Liver (tissue), 3 donors: Measurements from ENCODE around the gene PHTF2.

Experiments
- EGR1 ChIP-seq, 2 donors: IDR thresholded peaks; 2 replicates each; pipeline ENCODE4 v1.6.1; 2016 to 2018; ENCODE audit warnings: antibody characterized with exemption in 2 of 2, low read depth in 2 of 2
- SP1 ChIP-seq: IDR thresholded peaks from 2 replicates; pipeline ENCODE4 v1.6.1; 2018; ENCODE audit warnings: antibody characterized with exemption, mild to moderate bottlenecking
- YY1 ChIP-seq: IDR thresholded peaks from 2 replicates; pipeline ENCODE4 v1.6.1; 2016; ENCODE audit warnings: antibody characterized with exemption, mild to moderate bottlenecking
- TF ChIP-seq, protein P1 (sequence below): fragments of 150-350 bp; IDR thresholded peaks from 2 replicates; pipeline ENCODE4 v1.5.1; 2017; ENCODE audit warnings: improper control_type of control experiment, low read depth, low read length; ENCODE audit not compliant: missing input control
- TF ChIP-seq, protein P2 (sequence below): IDR thresholded peaks from 2 replicates; pipeline ENCODE4 v1.6.1; 2016; ENCODE audit warnings: antibody characterized with exemption
- TF ChIP-seq, protein P3 (sequence below): IDR thresholded peaks from 2 replicates; pipeline ENCODE4 v1.6.1; 2016; ENCODE audit warnings: antibody characterized with exemption, mild to moderate bottlenecking
- donor health status: healthy.
- donor health status: healthy.

DNA sequence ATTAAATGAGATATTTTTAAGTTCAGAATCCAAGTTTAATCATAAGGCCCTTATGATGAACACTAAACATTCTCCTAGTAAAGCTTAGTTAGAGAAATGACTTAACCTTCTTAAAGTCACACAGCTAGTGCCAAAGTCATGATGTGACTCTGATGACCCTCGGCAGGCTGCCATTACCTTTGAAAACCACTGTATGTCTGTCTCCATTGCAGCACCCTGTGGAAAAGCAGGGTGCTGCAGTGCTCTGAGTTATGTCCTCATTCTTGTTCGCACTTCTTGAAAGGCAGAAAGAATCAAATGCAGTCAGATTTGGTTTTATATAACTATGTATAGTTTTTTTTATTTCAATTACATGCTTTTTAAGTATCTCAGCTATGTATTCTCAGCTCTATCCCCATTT lies 105.0 kb downstream of the PHTF2 start:
- TF ChIP-seq EGR1 (IDR thresholded peaks at IDR 0.05; ENCODE audit: low read depth in 2 of 2), result no peak
- TF ChIP-seq, protein P1, sequence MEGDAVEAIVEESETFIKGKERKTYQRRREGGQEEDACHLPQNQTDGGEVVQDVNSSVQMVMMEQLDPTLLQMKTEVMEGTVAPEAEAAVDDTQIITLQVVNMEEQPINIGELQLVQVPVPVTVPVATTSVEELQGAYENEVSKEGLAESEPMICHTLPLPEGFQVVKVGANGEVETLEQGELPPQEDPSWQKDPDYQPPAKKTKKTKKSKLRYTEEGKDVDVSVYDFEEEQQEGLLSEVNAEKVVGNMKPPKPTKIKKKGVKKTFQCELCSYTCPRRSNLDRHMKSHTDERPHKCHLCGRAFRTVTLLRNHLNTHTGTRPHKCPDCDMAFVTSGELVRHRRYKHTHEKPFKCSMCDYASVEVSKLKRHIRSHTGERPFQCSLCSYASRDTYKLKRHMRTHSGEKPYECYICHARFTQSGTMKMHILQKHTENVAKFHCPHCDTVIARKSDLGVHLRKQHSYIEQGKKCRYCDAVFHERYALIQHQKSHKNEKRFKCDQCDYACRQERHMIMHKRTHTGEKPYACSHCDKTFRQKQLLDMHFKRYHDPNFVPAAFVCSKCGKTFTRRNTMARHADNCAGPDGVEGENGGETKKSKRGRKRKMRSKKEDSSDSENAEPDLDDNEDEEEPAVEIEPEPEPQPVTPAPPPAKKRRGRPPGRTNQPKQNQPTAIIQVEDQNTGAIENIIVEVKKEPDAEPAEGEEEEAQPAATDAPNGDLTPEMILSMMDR, result no peak
- no peak for TF ChIP-seq SP1
- TF ChIP-seq YY1, result no peak
- TF ChIP-seq, protein P2, sequence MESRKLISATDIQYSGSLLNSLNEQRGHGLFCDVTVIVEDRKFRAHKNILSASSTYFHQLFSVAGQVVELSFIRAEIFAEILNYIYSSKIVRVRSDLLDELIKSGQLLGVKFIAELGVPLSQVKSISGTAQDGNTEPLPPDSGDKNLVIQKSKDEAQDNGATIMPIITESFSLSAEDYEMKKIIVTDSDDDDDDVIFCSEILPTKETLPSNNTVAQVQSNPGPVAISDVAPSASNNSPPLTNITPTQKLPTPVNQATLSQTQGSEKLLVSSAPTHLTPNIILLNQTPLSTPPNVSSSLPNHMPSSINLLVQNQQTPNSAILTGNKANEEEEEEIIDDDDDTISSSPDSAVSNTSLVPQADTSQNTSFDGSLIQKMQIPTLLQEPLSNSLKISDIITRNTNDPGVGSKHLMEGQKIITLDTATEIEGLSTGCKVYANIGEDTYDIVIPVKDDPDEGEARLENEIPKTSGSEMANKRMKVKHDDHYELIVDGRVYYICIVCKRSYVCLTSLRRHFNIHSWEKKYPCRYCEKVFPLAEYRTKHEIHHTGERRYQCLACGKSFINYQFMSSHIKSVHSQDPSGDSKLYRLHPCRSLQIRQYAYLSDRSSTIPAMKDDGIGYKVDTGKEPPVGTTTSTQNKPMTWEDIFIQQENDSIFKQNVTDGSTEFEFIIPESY, result no peak
- TF ChIP-seq, protein P3, sequence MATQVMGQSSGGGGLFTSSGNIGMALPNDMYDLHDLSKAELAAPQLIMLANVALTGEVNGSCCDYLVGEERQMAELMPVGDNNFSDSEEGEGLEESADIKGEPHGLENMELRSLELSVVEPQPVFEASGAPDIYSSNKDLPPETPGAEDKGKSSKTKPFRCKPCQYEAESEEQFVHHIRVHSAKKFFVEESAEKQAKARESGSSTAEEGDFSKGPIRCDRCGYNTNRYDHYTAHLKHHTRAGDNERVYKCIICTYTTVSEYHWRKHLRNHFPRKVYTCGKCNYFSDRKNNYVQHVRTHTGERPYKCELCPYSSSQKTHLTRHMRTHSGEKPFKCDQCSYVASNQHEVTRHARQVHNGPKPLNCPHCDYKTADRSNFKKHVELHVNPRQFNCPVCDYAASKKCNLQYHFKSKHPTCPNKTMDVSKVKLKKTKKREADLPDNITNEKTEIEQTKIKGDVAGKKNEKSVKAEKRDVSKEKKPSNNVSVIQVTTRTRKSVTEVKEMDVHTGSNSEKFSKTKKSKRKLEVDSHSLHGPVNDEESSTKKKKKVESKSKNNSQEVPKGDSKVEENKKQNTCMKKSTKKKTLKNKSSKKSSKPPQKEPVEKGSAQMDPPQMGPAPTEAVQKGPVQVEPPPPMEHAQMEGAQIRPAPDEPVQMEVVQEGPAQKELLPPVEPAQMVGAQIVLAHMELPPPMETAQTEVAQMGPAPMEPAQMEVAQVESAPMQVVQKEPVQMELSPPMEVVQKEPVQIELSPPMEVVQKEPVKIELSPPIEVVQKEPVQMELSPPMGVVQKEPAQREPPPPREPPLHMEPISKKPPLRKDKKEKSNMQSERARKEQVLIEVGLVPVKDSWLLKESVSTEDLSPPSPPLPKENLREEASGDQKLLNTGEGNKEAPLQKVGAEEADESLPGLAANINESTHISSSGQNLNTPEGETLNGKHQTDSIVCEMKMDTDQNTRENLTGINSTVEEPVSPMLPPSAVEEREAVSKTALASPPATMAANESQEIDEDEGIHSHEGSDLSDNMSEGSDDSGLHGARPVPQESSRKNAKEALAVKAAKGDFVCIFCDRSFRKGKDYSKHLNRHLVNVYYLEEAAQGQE, result no peak
